Measurements from ENCODE around the gene IGSF3. TPM values are rescaled to one million over a fixed set of nuclear protein-coding genes. Genes with fewer than 3 reads are reported as not detected.

IGSF3 gene
- total and polyA plus RNA-seq, 2 experiments from 2014 or later: 7.3 to 37.8 TPM

DNA sequence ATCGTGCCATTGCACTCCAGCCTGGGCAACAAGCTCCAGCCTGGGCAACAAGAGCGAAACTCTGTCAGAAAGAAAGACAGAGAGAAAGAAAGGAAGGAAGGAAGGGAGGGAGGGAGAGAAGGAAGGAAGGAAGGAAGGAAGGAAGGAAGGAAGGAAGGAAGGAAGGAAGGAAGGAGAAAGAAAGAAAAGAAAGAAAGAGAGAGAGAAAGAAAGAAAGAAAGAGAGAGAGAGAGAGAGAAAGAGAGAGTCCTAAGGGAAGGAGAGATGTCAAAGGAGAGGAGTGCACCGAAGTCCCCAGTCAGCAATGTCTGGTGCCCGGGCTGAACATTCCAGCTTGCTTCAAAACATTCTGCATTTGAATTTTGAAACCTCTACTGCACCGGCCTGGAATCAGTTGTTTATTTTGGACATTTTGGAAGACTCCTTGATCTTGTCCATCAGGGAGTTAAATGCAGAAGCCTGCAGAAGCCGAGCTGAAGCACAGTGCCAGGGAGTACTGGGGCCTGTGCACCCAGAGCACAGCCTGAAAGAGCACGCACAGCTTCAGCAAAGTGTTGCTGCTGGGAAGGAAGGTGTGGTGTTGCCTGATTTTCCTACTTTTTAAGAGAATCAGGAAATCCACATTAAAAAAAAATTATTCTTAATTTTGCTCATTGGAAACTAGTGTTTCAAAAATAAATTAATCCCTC, 3.7 kb upstream of the IGSF3 start:
- Histone ChIP-seq H3K36me3 (ENCODE audit: insufficient read depth) (no peaks in the 10 kb centered on the region), H3K4me1 (ENCODE audit: insufficient read depth) (peaks cover 11% of the 10 kb centered on the region), H3K79me2 (replicated peaks; ENCODE audit: insufficient read depth) (no peaks in the 10 kb centered on the region; the same call in 1 of the 2 replicates), H3K4me2 (no peak overlapping the region), H3F3A (replicated peaks; ENCODE audit: low read depth) (0 out of 2 replicates have a peak, but pooled peaks cover 9% of the 10 kb centered on the region), H3K4me3 (no peak overlapping the region), H3K27me3 (ENCODE audit: insufficient read depth) (peaks cover 7% of the 10 kb centered on the region), H2AFZ (no peak overlapping the region), H3K27ac (ENCODE audit: low read depth) (no peak overlapping the region), H3K9me2 (ENCODE audit: insufficient read depth) (no peaks in the 10 kb centered on the region), H4K20me1 (replicated peaks; ENCODE audit: insufficient read depth) (peaks cover 2% of the 10 kb centered on the region; the same call in 1 of the 2 replicates)
- no peak overlapping the region for H3K4me3 Mint-ChIP-seq
- TF ChIP-seq, protein P1, sequence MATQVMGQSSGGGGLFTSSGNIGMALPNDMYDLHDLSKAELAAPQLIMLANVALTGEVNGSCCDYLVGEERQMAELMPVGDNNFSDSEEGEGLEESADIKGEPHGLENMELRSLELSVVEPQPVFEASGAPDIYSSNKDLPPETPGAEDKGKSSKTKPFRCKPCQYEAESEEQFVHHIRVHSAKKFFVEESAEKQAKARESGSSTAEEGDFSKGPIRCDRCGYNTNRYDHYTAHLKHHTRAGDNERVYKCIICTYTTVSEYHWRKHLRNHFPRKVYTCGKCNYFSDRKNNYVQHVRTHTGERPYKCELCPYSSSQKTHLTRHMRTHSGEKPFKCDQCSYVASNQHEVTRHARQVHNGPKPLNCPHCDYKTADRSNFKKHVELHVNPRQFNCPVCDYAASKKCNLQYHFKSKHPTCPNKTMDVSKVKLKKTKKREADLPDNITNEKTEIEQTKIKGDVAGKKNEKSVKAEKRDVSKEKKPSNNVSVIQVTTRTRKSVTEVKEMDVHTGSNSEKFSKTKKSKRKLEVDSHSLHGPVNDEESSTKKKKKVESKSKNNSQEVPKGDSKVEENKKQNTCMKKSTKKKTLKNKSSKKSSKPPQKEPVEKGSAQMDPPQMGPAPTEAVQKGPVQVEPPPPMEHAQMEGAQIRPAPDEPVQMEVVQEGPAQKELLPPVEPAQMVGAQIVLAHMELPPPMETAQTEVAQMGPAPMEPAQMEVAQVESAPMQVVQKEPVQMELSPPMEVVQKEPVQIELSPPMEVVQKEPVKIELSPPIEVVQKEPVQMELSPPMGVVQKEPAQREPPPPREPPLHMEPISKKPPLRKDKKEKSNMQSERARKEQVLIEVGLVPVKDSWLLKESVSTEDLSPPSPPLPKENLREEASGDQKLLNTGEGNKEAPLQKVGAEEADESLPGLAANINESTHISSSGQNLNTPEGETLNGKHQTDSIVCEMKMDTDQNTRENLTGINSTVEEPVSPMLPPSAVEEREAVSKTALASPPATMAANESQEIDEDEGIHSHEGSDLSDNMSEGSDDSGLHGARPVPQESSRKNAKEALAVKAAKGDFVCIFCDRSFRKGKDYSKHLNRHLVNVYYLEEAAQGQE (IDR thresholded peaks at IDR 0.05; ENCODE audit: unreplicated experiment): no peak
- TF ChIP-seq NANOG (IDR thresholded peaks at IDR 0.05; ENCODE audit: borderline replicate concordance) (no peak), EZH2 (IDR thresholded peaks at IDR 0.05; ENCODE audit: low read depth, unreplicated experiment) (no peak)
- TF ChIP-seq, protein P2, sequence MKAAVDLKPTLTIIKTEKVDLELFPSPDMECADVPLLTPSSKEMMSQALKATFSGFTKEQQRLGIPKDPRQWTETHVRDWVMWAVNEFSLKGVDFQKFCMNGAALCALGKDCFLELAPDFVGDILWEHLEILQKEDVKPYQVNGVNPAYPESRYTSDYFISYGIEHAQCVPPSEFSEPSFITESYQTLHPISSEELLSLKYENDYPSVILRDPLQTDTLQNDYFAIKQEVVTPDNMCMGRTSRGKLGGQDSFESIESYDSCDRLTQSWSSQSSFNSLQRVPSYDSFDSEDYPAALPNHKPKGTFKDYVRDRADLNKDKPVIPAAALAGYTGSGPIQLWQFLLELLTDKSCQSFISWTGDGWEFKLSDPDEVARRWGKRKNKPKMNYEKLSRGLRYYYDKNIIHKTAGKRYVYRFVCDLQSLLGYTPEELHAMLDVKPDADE (IDR thresholded peaks at IDR 0.05): no peak
- H3K4me1 Mint-ChIP-seq: peaks cover 14% of the 10 kb centered on the region
- no peak for ATAC-seq
- H3K36me3 Mint-ChIP-seq (ENCODE audit: low read depth): no peaks in the 10 kb centered on the region; the same call in 2 of the 3 replicates
- no peak for DNase-seq (ENCODE audit: low spot score)
- no peak overlapping the region for H3K27ac Mint-ChIP-seq
- H3K27me3 Mint-ChIP-seq (ENCODE audit: insufficient read depth, low read depth, poor library complexity): peaks cover 15% of the 10 kb centered on the region
- no peaks in the 10 kb centered on the region for H3K9me3 Mint-ChIP-seq

DNA sequence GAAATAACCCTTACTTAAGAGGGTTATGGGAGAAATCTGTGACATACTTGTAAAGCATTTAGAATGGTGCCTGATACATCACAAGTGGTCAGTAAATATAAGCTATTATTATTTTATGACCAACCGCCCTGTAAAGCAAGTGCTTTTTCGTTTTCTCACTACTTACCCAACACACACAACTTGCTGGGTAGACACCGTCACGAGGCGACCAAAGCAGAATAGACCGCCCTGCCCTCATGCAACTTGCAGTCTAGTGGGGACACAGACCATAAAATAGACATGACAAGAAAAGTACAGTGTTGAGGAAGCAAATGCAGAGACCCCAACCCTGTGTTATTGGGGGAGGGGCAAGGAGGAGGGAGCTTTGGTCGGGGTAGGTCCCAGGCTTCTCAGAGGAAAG, 744 bp upstream of the IGSF3 start:
- Histone ChIP-seq H3K36me3 (ENCODE audit: insufficient read depth) (no peaks in the 10 kb centered on the region), H3K4me1 (ENCODE audit: insufficient read depth) (peaks cover 17% of the 10 kb centered on the region), H3F3A (replicated peaks; ENCODE audit: low read depth) (0 out of 2 replicates have a peak, but pooled peaks cover 9% of the 10 kb centered on the region), H4K20me1 (replicated peaks; ENCODE audit: insufficient read depth) (peaks cover 9% of the 10 kb centered on the region), H3K9me2 (ENCODE audit: insufficient read depth) (no peaks in the 10 kb centered on the region), H3K4me2 (peak overlapping the region; percentile 98), H3K4me3 (peak overlapping the region; percentile 97), H3K27me3 (ENCODE audit: insufficient read depth) (peaks cover 14% of the 10 kb centered on the region), H3K79me2 (replicated peaks; ENCODE audit: insufficient read depth) (peaks cover 26% of the 10 kb centered on the region), H3K27ac (ENCODE audit: low read depth) (no peak overlapping the region), H2AFZ (peak overlapping the region; percentile 99)
- Mint-ChIP-seq H3K27me3 (ENCODE audit: insufficient read depth, low read depth, poor library complexity) (peaks cover 19% of the 10 kb centered on the region), H3K9me3 (no peaks in the 10 kb centered on the region), H3K4me3 (peak overlapping the region; percentile 69), H3K4me1 (peaks cover 34% of the 10 kb centered on the region), H3K27ac (no peak overlapping the region), H3K36me3 (ENCODE audit: low read depth) (peaks cover 6% of the 10 kb centered on the region; the same call in 2 of the 3 replicates)
- no peak for DNase-seq (ENCODE audit: low spot score)
- no peak for ATAC-seq
- TF ChIP-seq POLR2AphosphoS5 (IDR thresholded peaks at IDR 0.05; ENCODE audit: low read depth) (no peak), STAT1 (IDR thresholded peaks at IDR 0.05; ENCODE audit: unreplicated experiment) (no peak), NANOG (IDR thresholded peaks at IDR 0.05; ENCODE audit: borderline replicate concordance) (no peak), JUNB (IDR thresholded peaks at IDR 0.05; ENCODE audit: unreplicated experiment) (no peak), EZH2 (IDR thresholded peaks at IDR 0.05; ENCODE audit: low read depth, unreplicated experiment) (no peak), CREB1 (CRISPR knock-in tag; IDR thresholded peaks at IDR 0.05; ENCODE audit: low read depth) (no peak), ZNF114 (CRISPR knock-in tag; IDR thresholded peaks at IDR 0.05) (no peak), EZH2phosphoT487 (IDR thresholded peaks at IDR 0.05; ENCODE audit: unreplicated experiment) (no peak), ZNF331 (CRISPR knock-in tag; IDR thresholded peaks at IDR 0.05; ENCODE audit: low read depth) (no peak)
- TF ChIP-seq, protein P1 (IDR thresholded peaks at IDR 0.05; ENCODE audit: unreplicated experiment): no peak
- TF ChIP-seq, protein P3, sequence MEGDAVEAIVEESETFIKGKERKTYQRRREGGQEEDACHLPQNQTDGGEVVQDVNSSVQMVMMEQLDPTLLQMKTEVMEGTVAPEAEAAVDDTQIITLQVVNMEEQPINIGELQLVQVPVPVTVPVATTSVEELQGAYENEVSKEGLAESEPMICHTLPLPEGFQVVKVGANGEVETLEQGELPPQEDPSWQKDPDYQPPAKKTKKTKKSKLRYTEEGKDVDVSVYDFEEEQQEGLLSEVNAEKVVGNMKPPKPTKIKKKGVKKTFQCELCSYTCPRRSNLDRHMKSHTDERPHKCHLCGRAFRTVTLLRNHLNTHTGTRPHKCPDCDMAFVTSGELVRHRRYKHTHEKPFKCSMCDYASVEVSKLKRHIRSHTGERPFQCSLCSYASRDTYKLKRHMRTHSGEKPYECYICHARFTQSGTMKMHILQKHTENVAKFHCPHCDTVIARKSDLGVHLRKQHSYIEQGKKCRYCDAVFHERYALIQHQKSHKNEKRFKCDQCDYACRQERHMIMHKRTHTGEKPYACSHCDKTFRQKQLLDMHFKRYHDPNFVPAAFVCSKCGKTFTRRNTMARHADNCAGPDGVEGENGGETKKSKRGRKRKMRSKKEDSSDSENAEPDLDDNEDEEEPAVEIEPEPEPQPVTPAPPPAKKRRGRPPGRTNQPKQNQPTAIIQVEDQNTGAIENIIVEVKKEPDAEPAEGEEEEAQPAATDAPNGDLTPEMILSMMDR (conservative IDR thresholded peaks at IDR 0.05; ENCODE audit: low read depth in 2 of 2): no peak
- TF ChIP-seq, protein P2 (IDR thresholded peaks at IDR 0.05): no peak
